Sigmoid colon (tissue), 4 donors: ENCODE data around the gene FFAR4.

Experiments
- CTCF ChIP-seq, 4 experiments: fragments of 450-650 bp in 3 of 4; fragments of 200-600 bp in 1 of 4; IDR thresholded peaks; one replicate each; pipeline ENCODE4 v1.5.1; 2016 to 2019; ENCODE audit warnings: antibody characterized with exemption in 4 of 4, mild to moderate bottlenecking in 3 of 4, moderate library complexity in 2 of 4
- EP300 ChIP-seq, 4 donors: sonication (generic); formaldehyde crosslinking; IDR thresholded peaks; one replicate each; pipeline ENCODE4 v1.6.1; 2017; ENCODE audit warnings: antibody characterized with exemption in 4 of 4
- POLR2A ChIP-seq, 2 donors: fragments of 450-650 bp; IDR thresholded peaks; one replicate each; pipeline ENCODE4 v1.6.1; 2016; ENCODE audit warnings: antibody characterized with exemption in 2 of 2, mild to moderate bottlenecking in 2 of 2, moderate library complexity in 2 of 2
- POLR2AphosphoS5 ChIP-seq, 4 donors: sonication (generic); formaldehyde crosslinking; IDR thresholded peaks; one replicate each; pipeline ENCODE4 v1.6.1; 2017; ENCODE audit warnings: antibody characterized with exemption in 4 of 4

- no peak for TF ChIP-seq CTCF (IDR thresholded peaks at IDR 0.05)
- no peak for TF ChIP-seq POLR2A (IDR thresholded peaks at IDR 0.05)
- TF ChIP-seq EP300 (IDR thresholded peaks at IDR 0.05) = no peak
- TF ChIP-seq POLR2AphosphoS5 (IDR thresholded peaks at IDR 0.05) = no peak
These were observed 35.3 kb downstream of the FFAR4 start for GRCh38 chr10:93601774-93602162.
